ENCODE data around the gene MYCBP2.

- TF ChIP-seq, protein P1, sequence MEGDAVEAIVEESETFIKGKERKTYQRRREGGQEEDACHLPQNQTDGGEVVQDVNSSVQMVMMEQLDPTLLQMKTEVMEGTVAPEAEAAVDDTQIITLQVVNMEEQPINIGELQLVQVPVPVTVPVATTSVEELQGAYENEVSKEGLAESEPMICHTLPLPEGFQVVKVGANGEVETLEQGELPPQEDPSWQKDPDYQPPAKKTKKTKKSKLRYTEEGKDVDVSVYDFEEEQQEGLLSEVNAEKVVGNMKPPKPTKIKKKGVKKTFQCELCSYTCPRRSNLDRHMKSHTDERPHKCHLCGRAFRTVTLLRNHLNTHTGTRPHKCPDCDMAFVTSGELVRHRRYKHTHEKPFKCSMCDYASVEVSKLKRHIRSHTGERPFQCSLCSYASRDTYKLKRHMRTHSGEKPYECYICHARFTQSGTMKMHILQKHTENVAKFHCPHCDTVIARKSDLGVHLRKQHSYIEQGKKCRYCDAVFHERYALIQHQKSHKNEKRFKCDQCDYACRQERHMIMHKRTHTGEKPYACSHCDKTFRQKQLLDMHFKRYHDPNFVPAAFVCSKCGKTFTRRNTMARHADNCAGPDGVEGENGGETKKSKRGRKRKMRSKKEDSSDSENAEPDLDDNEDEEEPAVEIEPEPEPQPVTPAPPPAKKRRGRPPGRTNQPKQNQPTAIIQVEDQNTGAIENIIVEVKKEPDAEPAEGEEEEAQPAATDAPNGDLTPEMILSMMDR (conservative IDR thresholded peaks at IDR 0.05; ENCODE audit: low read depth, low read length) = no peak
- no peak for TF ChIP-seq EZH2 (IDR thresholded peaks at IDR 0.05; ENCODE audit: borderline replicate concordance, low read depth, low read length, poor library complexity, severe bottlenecking)
These were observed 104.7 kb downstream of the MYCBP2 start for GRCh38 chr13:77222000-77222690.
